Neuronal stem cell (in vitro differentiated cells): ENCODE data around the gene MAML1.

ENCODE experiments used
- DNase-seq: peaks from one replicate; pipeline ENCODE4 v3.0.0-alpha.2; 2013; ENCODE audit warnings: low spot score
- H2AFZ ChIP-seq: one replicate; pipeline ENCODE4 v1.6.1; 2013; ENCODE audit warnings: mild to moderate bottlenecking, low read length, inconsistent platforms
- H2AK5ac ChIP-seq: 2 replicates; pipeline ENCODE4 v1.6.1; 2013; ENCODE audit warnings: low read depth, mild to moderate bottlenecking, inconsistent platforms, low read length, moderate library complexity, mixed read lengths
- H2BK120ac ChIP-seq: 2 replicates; pipeline ENCODE4 v1.6.1; 2013; ENCODE audit warnings: low read depth, mild to moderate bottlenecking, inconsistent platforms, low read length, moderate library complexity, mixed read lengths
- H2BK12ac ChIP-seq: one replicate; pipeline ENCODE4 v1.6.1; 2013; ENCODE audit warnings: low read length, inconsistent platforms
- H2BK15ac ChIP-seq: 2 replicates; pipeline ENCODE4 v1.6.1; 2013; ENCODE audit warnings: mild to moderate bottlenecking, low read length, inconsistent platforms, mixed read lengths
- H2BK5ac ChIP-seq: one replicate; pipeline ENCODE4 v1.6.1; 2013; ENCODE audit warnings: inconsistent platforms, mild to moderate bottlenecking, low read length, moderate library complexity
- H3K14ac ChIP-seq: one replicate; pipeline ENCODE4 v1.6.1; 2013; ENCODE audit warnings: low read length, inconsistent platforms
- H3K18ac ChIP-seq: 2 replicates; pipeline ENCODE4 v1.6.1; 2013; ENCODE audit warnings: low read length, inconsistent platforms
- H3K23ac ChIP-seq: 2 replicates; pipeline ENCODE4 v1.6.1; 2013; ENCODE audit warnings: low read depth, mild to moderate bottlenecking, mixed read lengths, low read length, inconsistent platforms; ENCODE audit not compliant: poor library complexity
- H3K27ac ChIP-seq: replicated peaks from 3 replicates; pipeline ENCODE4 v1.5.1; 2013; ENCODE audit warnings: low read length, inconsistent platforms
- H3K27me3 ChIP-seq, 3 experiments: 2 replicates each; pipeline ENCODE4 v1.6.1; 2013; ENCODE audit warnings: low read length in 3 of 3, mild to moderate bottlenecking in 2 of 3, inconsistent platforms in 1 of 3, low read depth in 1 of 3, mixed read lengths in 1 of 3, moderate library complexity in 1 of 3; ENCODE audit not compliant: control insufficient read depth in 3 of 3, insufficient read depth in 3 of 3
- H3K36me3 ChIP-seq, 2 donors: replicated peaks in 1 of 2; 2 replicates each; pipeline ENCODE4 v1.6.1; 2013; ENCODE audit warnings: low read length in 2 of 2; ENCODE audit not compliant: control insufficient read depth in 2 of 2, insufficient read depth in 2 of 2
- H3K4ac ChIP-seq: 2 replicates; pipeline ENCODE4 v1.6.1; 2013; ENCODE audit warnings: inconsistent platforms, mild to moderate bottlenecking, low read length, moderate library complexity
- H3K4me1 ChIP-seq, 2 donors: 1 replicate in 1 of 2; 2 replicates in 1 of 2; pipeline ENCODE4 v1.6.1; 2013; ENCODE audit warnings: low read length in 2 of 2, low read depth in 1 of 2; ENCODE audit not compliant: control insufficient read depth in 2 of 2, insufficient read depth in 1 of 2
- H3K4me2 ChIP-seq: one replicate; pipeline ENCODE4 v1.6.1; 2013; ENCODE audit warnings: mild to moderate bottlenecking, low read length, inconsistent platforms; ENCODE audit not compliant: insufficient read depth, poor library complexity, severe bottlenecking
- H3K4me3 ChIP-seq, 2 donors: 2 replicates each; pipeline ENCODE4 v1.5.1; 2013; ENCODE audit warnings: low read length in 2 of 2, mild to moderate bottlenecking in 2 of 2, inconsistent platforms in 1 of 2, moderate library complexity in 1 of 2
- H3K79me1 ChIP-seq: one replicate; pipeline ENCODE4 v1.6.1; 2013; ENCODE audit warnings: low read depth, mild to moderate bottlenecking, inconsistent platforms, low read length, moderate library complexity
- H3K9ac ChIP-seq: one replicate; pipeline ENCODE4 v1.6.1; 2013; ENCODE audit warnings: mild to moderate bottlenecking, low read depth, low read length, inconsistent platforms; ENCODE audit not compliant: poor library complexity
- H3K9me3 ChIP-seq, 2 donors: replicated peaks in 1 of 2; 2 replicates each; pipeline versions ENCODE3 to v1.6.1; 2013; ENCODE audit warnings: low read length in 2 of 2, mild to moderate bottlenecking in 2 of 2, inconsistent platforms in 1 of 2, low read depth in 1 of 2, mixed read lengths in 1 of 2, moderate library complexity in 1 of 2; ENCODE audit not compliant: control insufficient read depth in 2 of 2, insufficient read depth in 1 of 2
- H4K8ac ChIP-seq: one replicate; pipeline ENCODE4 v1.6.1; 2013; ENCODE audit warnings: low read depth, mild to moderate bottlenecking, inconsistent platforms, low read length, moderate library complexity
- H4K91ac ChIP-seq: one replicate; pipeline ENCODE4 v1.6.1; 2013; ENCODE audit warnings: low read length, low read depth, mild to moderate bottlenecking, inconsistent platforms; ENCODE audit not compliant: poor library complexity
- WGBS, 2 donors: extraction: QIAGEN DNeasy Blood & Tissue Kit; methylation state at CpG; one replicate each; pipeline ENCODE4 v1.1.7; 2013; ENCODE audit warnings: missing lambda C conversion rate in 2 of 2, mixed read lengths in 1 of 2; ENCODE audit not compliant: insufficient read length in 2 of 2, insufficient replicate concordance in 1 of 2; ENCODE audit errors: extremely low coverage in 2 of 2; 5-methylcytosine and 5-hydroxymethylcytosine counted together

MAML1 gene

GRCh38 chr5:179699616-179700237 is 32.9 kb upstream of the MAML1 start:
- no peak overlapping the region for H3K4ac ChIP-seq
- peak overlapping the region; percentile 66 for H3K9ac ChIP-seq
- H3K4me1 ChIP-seq, result peaks cover 3 to 6% of the 10 kb centered on the region in 2 donors
- no peak overlapping the region for H3K27ac ChIP-seq
- H2BK15ac ChIP-seq, result no peak overlapping the region
- H3K14ac ChIP-seq, result no peak overlapping the region
- peaks cover 10 to 44% of the 10 kb centered on the region in 2 donors for H3K36me3 ChIP-seq
- no peak for DNase-seq
- H3K27me3 ChIP-seq, result no peaks in the 10 kb centered on the region
- H3K4me3 ChIP-seq, result peak overlapping the region; percentile 93 to 99
- no peak overlapping the region for H2BK12ac ChIP-seq
- H2BK120ac ChIP-seq, result no peak overlapping the region
- H2BK5ac ChIP-seq, result peak overlapping the region; percentile 97
- H4K91ac ChIP-seq, result no peak overlapping the region
- no peak overlapping the region for H2AK5ac ChIP-seq
- no peak overlapping the region for H2AFZ ChIP-seq
- H3K9me3 ChIP-seq, result peaks cover 0 to 4% of the 10 kb centered on the region in 2 donors
- H3K79me1 ChIP-seq, result peaks cover 5% of the 10 kb centered on the region
- no peak overlapping the region for H3K18ac ChIP-seq
- no CpG with 5 or more reads among the region's 19 CpGs for WGBS, 2 donors
- peak overlapping the region; percentile 88 for H3K4me2 ChIP-seq
- no peak overlapping the region for H4K8ac ChIP-seq
- no peak overlapping the region for H3K23ac ChIP-seq

GRCh38 chr5:179700401-179700918 is 32.2 kb upstream of the MAML1 start:
- Histone ChIP-seq H3K4me3 (peak overlapping the region in 1 of 2 donors; percentile 93), H4K91ac (no peak overlapping the region), H3K18ac (no peak overlapping the region), H2BK12ac (no peak overlapping the region), H2BK5ac (no peak overlapping the region), H3K14ac (no peak overlapping the region), H4K8ac (no peak overlapping the region), H2BK120ac (no peak overlapping the region), H3K9me3 (peaks cover 0 to 4% of the 10 kb centered on the region in 2 donors), H3K4ac (no peak overlapping the region), H3K4me2 (no peak overlapping the region), H2BK15ac (no peak overlapping the region), H3K9ac (no peak overlapping the region), H2AK5ac (no peak overlapping the region), H3K4me1 (peaks cover 3 to 6% of the 10 kb centered on the region in 2 donors), H3K27me3 (no peaks in the 10 kb centered on the region), H2AFZ (no peak overlapping the region), H3K27ac (no peak overlapping the region), H3K23ac (no peak overlapping the region), H3K36me3 (peaks cover 10 to 51% of the 10 kb centered on the region in 2 donors), H3K79me1 (peaks cover 5% of the 10 kb centered on the region)
- no peak for DNase-seq
- WGBS, 2 donors, result no CpG with 5 or more reads among the region's 7 CpGs

- no peak overlapping the region for H2BK5ac ChIP-seq
- no peak overlapping the region for H3K27ac ChIP-seq
- H3K79me1 ChIP-seq, result peaks cover 3% of the 10 kb centered on the region
- H3K14ac ChIP-seq, result no peak overlapping the region
- no peak overlapping the region for H4K91ac ChIP-seq
- H3K9ac ChIP-seq, result no peak overlapping the region
- H3K4me2 ChIP-seq, result no peak overlapping the region
- H4K8ac ChIP-seq, result no peak overlapping the region
- H3K36me3 ChIP-seq, result peaks cover 44 to 97% of the 10 kb centered on the region in 2 donors
- H3K18ac ChIP-seq, result no peak overlapping the region
- no CpG with 5 or more reads among the region's 1 CpG for WGBS, 2 donors
- H3K23ac ChIP-seq, result no peak overlapping the region
- no peak overlapping the region for H3K4ac ChIP-seq
- no peak overlapping the region for H2BK120ac ChIP-seq
- no peak overlapping the region for H2AFZ ChIP-seq
- no peaks in the 10 kb centered on the region for H3K9me3 ChIP-seq
- DNase-seq, result no peak
- H3K4me3 ChIP-seq, result no peak overlapping the region
- no peaks in the 10 kb centered on the region for H3K27me3 ChIP-seq
- H2AK5ac ChIP-seq, result no peak overlapping the region
- H2BK12ac ChIP-seq, result no peak overlapping the region
- H3K4me1 ChIP-seq, result no peaks in the 10 kb centered on the region
- H2BK15ac ChIP-seq, result no peak overlapping the region
Observed at GRCh38 chr5:179716286-179716685, 16.3 kb upstream of the MAML1 start.

GRCh38 chr5:179720222-179720621 is 12.4 kb upstream of the MAML1 start:
- no peaks in the 10 kb centered on the region for H3K27me3 ChIP-seq
- no peak for DNase-seq
- H4K91ac ChIP-seq, result no peak overlapping the region
- H3K36me3 ChIP-seq, result peaks cover 61 to 98% of the 10 kb centered on the region in 2 donors
- no peak overlapping the region for H3K4ac ChIP-seq
- no peak overlapping the region for H3K27ac ChIP-seq
- no peak overlapping the region for H2BK5ac ChIP-seq
- no peaks in the 10 kb centered on the region for H3K4me1 ChIP-seq
- no peak overlapping the region for H3K23ac ChIP-seq
- no peak overlapping the region for H2AFZ ChIP-seq
- H3K18ac ChIP-seq, result no peak overlapping the region
- no peak overlapping the region for H2BK12ac ChIP-seq
- H3K9me3 ChIP-seq, result no peaks in the 10 kb centered on the region
- H3K79me1 ChIP-seq, result peaks cover 3% of the 10 kb centered on the region
- no peak overlapping the region for H3K4me3 ChIP-seq
- no peak overlapping the region for H2AK5ac ChIP-seq
- no peak overlapping the region for H2BK15ac ChIP-seq
- no peak overlapping the region for H2BK120ac ChIP-seq
- no peak overlapping the region for H4K8ac ChIP-seq
- no peak overlapping the region for H3K4me2 ChIP-seq
- no peak overlapping the region for H3K9ac ChIP-seq
- no CpG with 5 or more reads among the region's 2 CpGs for WGBS, 2 donors
- no peak overlapping the region for H3K14ac ChIP-seq
